ENCODE measurements around the gene TDRD6.
"Not testable (repeated sequence)": the region's sequence is repeated elsewhere in the genome, so short reads cannot be mapped to it uniquely, and the experiment has no call there.

The TDRD6 gene

GRCh38 chr6:46720401-46720800, 32.7 kb downstream of the TDRD6 start:
- Histone ChIP-seq H3K27ac (ENCODE audit: low read length) (no peak overlapping the region), H3K36me3 (ENCODE audit: control insufficient read depth in 1 of 2, insufficient read depth in 2 of 2, low read length in 2 of 2) (no peaks in the 10 kb centered on the region), H3K4me1 (ENCODE audit: control insufficient read depth in 1 of 2, insufficient read depth in 2 of 2, low read length in 2 of 2) (no peaks in the 10 kb centered on the region), H3K9me3 (ENCODE audit: control insufficient read depth in 1 of 2, low read length in 2 of 2) (no peaks in the 10 kb centered on the region), H3K4me3 (ENCODE audit: low read depth in 1 of 2, low read length in 2 of 2) (no peak overlapping the region), H3K27me3 (ENCODE audit: low read depth, low read length) (no peaks in the 10 kb centered on the region)

- H3K9me3 ChIP-seq (ENCODE audit: control insufficient read depth in 1 of 2, low read length in 2 of 2), result no peaks in the 10 kb centered on the region
- no peaks in the 10 kb centered on the region for H3K4me1 ChIP-seq (ENCODE audit: control insufficient read depth in 1 of 2, insufficient read depth in 2 of 2, low read length in 2 of 2)
- no peaks in the 10 kb centered on the region for H3K27me3 ChIP-seq (ENCODE audit: low read depth, low read length)
- no peak overlapping the region for H3K27ac ChIP-seq (ENCODE audit: low read length)
- no peaks in the 10 kb centered on the region for H3K36me3 ChIP-seq (ENCODE audit: control insufficient read depth in 1 of 2, insufficient read depth in 2 of 2, low read length in 2 of 2)
- no peak overlapping the region for H3K4me3 ChIP-seq (ENCODE audit: low read depth in 1 of 2, low read length in 2 of 2)
Measured at GRCh38 chr6:46729787-46730326, 42.2 kb downstream of the TDRD6 start.

DNA sequence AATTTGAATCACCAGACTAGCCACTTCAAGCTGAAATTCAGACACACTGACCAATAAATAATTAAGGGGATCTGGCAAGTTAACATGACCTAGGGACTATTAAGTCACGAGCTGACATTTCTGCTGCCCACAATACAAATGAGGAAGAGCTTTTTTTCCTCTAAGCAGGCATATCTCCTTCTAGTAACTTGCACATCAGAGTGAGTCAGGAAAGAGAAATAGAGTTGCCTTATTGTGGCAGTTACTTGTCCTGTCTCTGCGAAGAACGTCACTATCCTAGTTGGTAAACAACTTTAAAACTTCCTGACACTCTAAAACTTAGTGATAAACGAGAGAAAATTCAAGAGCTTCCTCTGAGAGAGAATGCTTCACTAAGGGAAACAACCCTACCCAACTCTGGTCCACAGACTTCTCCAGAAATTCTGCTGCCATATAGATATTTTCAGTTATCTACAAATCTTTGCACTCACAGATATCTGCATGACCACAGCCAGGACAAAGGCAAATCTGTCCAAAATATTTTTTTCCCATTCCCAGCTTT, 43.3 kb downstream of the TDRD6 start:
- H3K36me3 ChIP-seq (ENCODE audit: control insufficient read depth in 1 of 2, insufficient read depth in 2 of 2, low read length in 2 of 2), result no peaks in the 10 kb centered on the region
- no peaks in the 10 kb centered on the region for H3K9me3 ChIP-seq (ENCODE audit: control insufficient read depth in 1 of 2, low read length in 2 of 2)
- peaks cover 0 to 7% of the 10 kb centered on the region in 2 donors for H3K4me1 ChIP-seq (ENCODE audit: control insufficient read depth in 1 of 2, insufficient read depth in 2 of 2, low read length in 2 of 2)
- H3K4me3 ChIP-seq (ENCODE audit: low read depth in 1 of 2, low read length in 2 of 2), result no peak overlapping the region
- H3K27me3 ChIP-seq (ENCODE audit: low read depth, low read length), result peaks cover 3% of the 10 kb centered on the region
- no peak overlapping the region for H3K27ac ChIP-seq (ENCODE audit: low read length)

- H3K27me3 ChIP-seq (ENCODE audit: low read depth, low read length), result peaks cover 3% of the 10 kb centered on the region
- H3K27ac ChIP-seq (ENCODE audit: low read length), result no peak overlapping the region
- H3K4me1 ChIP-seq (ENCODE audit: control insufficient read depth in 1 of 2, insufficient read depth in 2 of 2, low read length in 2 of 2), result peaks cover 0 to 7% of the 10 kb centered on the region in 2 donors
- no peak overlapping the region for H3K4me3 ChIP-seq (ENCODE audit: low read depth in 1 of 2, low read length in 2 of 2)
- no peaks in the 10 kb centered on the region for H3K9me3 ChIP-seq (ENCODE audit: control insufficient read depth in 1 of 2, low read length in 2 of 2)
- no peaks in the 10 kb centered on the region for H3K36me3 ChIP-seq (ENCODE audit: control insufficient read depth in 1 of 2, insufficient read depth in 2 of 2, low read length in 2 of 2)
Measured at GRCh38 chr6:46733341-46733801, 45.7 kb downstream of the TDRD6 start.

GRCh38 chr6:46734867-46735719, 47.4 kb downstream of the TDRD6 start, which contains the start of gene PLA2G7:
TSS of gene PLA2G7 (minus strand) at chr6:46735375. CDS start at chr6:46722891, 12,484 bp downstream.
- Histone ChIP-seq H3K27me3 (ENCODE audit: low read depth, low read length) (peaks cover 3% of the 10 kb centered on the region), H3K9me3 (ENCODE audit: control insufficient read depth in 1 of 2, low read length in 2 of 2) (no peaks in the 10 kb centered on the region), H3K36me3 (ENCODE audit: control insufficient read depth in 1 of 2, insufficient read depth in 2 of 2, low read length in 2 of 2) (no peaks in the 10 kb centered on the region), H3K27ac (ENCODE audit: low read length) (no peak within 1 kb of the TSS), H3K4me3 (ENCODE audit: low read depth in 1 of 2, low read length in 2 of 2) (peak within 1 kb of the TSS; percentile 44 to 88), H3K4me1 (ENCODE audit: control insufficient read depth in 1 of 2, insufficient read depth in 2 of 2, low read length in 2 of 2) (peaks cover 0 to 7% of the 10 kb centered on the region in 2 donors)

- Histone ChIP-seq H3K4me3 (ENCODE audit: low read depth in 1 of 2, low read length in 2 of 2) (peak overlapping the region; percentile 44 to 88), H3K27me3 (ENCODE audit: low read depth, low read length) (peaks cover 3% of the 10 kb centered on the region), H3K4me1 (ENCODE audit: control insufficient read depth in 1 of 2, insufficient read depth in 2 of 2, low read length in 2 of 2) (peaks cover 0 to 7% of the 10 kb centered on the region in 2 donors), H3K27ac (ENCODE audit: low read length) (no peak overlapping the region), H3K9me3 (ENCODE audit: control insufficient read depth in 1 of 2, low read length in 2 of 2) (no peaks in the 10 kb centered on the region), H3K36me3 (ENCODE audit: control insufficient read depth in 1 of 2, insufficient read depth in 2 of 2, low read length in 2 of 2) (no peaks in the 10 kb centered on the region)
Measured at GRCh38 chr6:46735720-46736031, 48.0 kb downstream of the TDRD6 start.

GRCh38 chr6:46736906-46737305, 49.2 kb downstream of the TDRD6 start:
- Histone ChIP-seq H3K27ac (ENCODE audit: low read length) (no peak overlapping the region), H3K4me1 (ENCODE audit: control insufficient read depth in 1 of 2, insufficient read depth in 2 of 2, low read length in 2 of 2) (peaks cover 0 to 7% of the 10 kb centered on the region in 2 donors), H3K9me3 (ENCODE audit: control insufficient read depth in 1 of 2, low read length in 2 of 2) (no peaks in the 10 kb centered on the region), H3K36me3 (ENCODE audit: control insufficient read depth in 1 of 2, insufficient read depth in 2 of 2, low read length in 2 of 2) (no peaks in the 10 kb centered on the region), H3K27me3 (ENCODE audit: low read depth, low read length) (peaks cover 3% of the 10 kb centered on the region), H3K4me3 (ENCODE audit: low read depth in 1 of 2, low read length in 2 of 2) (no peak overlapping the region)

- no peaks in the 10 kb centered on the region for H3K9me3 ChIP-seq (ENCODE audit: control insufficient read depth in 1 of 2, low read length in 2 of 2)
- H3K27me3 ChIP-seq (ENCODE audit: low read depth, low read length), result no peaks in the 10 kb centered on the region
- H3K27ac ChIP-seq (ENCODE audit: low read length), result no peak overlapping the region
- H3K4me3 ChIP-seq (ENCODE audit: low read depth in 1 of 2, low read length in 2 of 2), result no peak overlapping the region
- no peaks in the 10 kb centered on the region for H3K4me1 ChIP-seq (ENCODE audit: control insufficient read depth in 1 of 2, insufficient read depth in 2 of 2, low read length in 2 of 2)
- no peaks in the 10 kb centered on the region for H3K36me3 ChIP-seq (ENCODE audit: control insufficient read depth in 1 of 2, insufficient read depth in 2 of 2, low read length in 2 of 2)
Measured at GRCh38 chr6:46741482-46741881, 53.8 kb downstream of the TDRD6 start.

GRCh38 chr6:46741910-46742309, 54.2 kb downstream of the TDRD6 start:
- H3K27me3 ChIP-seq (ENCODE audit: low read depth, low read length), result no peaks in the 10 kb centered on the region
- H3K4me3 ChIP-seq (ENCODE audit: low read depth in 1 of 2, low read length in 2 of 2), result no peak overlapping the region
- no peak overlapping the region for H3K27ac ChIP-seq (ENCODE audit: low read length)
- H3K4me1 ChIP-seq (ENCODE audit: control insufficient read depth in 1 of 2, insufficient read depth in 2 of 2, low read length in 2 of 2), result no peaks in the 10 kb centered on the region
- no peaks in the 10 kb centered on the region for H3K36me3 ChIP-seq (ENCODE audit: control insufficient read depth in 1 of 2, insufficient read depth in 2 of 2, low read length in 2 of 2)
- no peaks in the 10 kb centered on the region for H3K9me3 ChIP-seq (ENCODE audit: control insufficient read depth in 1 of 2, low read length in 2 of 2)

DNA sequence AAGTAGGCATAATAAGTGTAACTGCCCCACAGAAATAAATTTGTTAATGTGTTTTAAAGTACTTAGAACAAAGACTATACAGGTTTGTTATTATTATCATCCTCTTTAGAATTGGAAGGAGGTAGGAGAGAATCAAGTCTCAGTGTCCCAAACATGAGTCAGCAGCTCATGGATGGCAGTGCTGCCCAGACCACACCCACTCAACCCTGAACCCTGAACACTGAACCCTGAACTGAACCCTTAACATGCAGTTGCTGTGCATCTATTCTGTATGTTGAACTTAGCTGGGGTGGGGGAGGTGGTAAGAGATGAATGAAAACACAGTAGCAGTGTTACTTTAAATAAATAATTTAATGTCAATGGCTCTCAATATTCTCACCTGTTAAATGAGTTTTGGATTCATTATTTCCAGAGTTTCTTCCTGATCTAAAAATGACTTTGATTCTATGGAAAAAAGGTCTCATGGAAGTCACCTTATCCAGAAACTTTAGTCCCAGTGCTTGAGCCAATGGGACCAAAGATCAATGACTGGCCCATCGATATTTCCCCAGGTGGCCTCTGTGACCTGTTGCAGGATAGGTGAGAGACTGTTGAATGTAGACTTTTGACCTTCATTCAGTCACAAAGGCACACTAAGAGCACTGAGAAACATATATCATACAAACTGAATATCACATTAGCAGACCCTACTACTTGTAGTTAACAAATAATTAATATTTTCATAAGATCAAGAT, 55.9 kb downstream of the TDRD6 start:
- Histone ChIP-seq H3K9me3 (ENCODE audit: control insufficient read depth in 1 of 2, low read length in 2 of 2) (no peaks in the 10 kb centered on the region), H3K27me3 (ENCODE audit: low read depth, low read length) (no peaks in the 10 kb centered on the region), H3K4me1 (ENCODE audit: control insufficient read depth in 1 of 2, insufficient read depth in 2 of 2, low read length in 2 of 2) (no peaks in the 10 kb centered on the region), H3K4me3 (ENCODE audit: low read depth in 1 of 2, low read length in 2 of 2) (no peak overlapping the region), H3K27ac (ENCODE audit: low read length) (no peak overlapping the region), H3K36me3 (ENCODE audit: control insufficient read depth in 1 of 2, insufficient read depth in 2 of 2, low read length in 2 of 2) (no peaks in the 10 kb centered on the region)

DNA sequence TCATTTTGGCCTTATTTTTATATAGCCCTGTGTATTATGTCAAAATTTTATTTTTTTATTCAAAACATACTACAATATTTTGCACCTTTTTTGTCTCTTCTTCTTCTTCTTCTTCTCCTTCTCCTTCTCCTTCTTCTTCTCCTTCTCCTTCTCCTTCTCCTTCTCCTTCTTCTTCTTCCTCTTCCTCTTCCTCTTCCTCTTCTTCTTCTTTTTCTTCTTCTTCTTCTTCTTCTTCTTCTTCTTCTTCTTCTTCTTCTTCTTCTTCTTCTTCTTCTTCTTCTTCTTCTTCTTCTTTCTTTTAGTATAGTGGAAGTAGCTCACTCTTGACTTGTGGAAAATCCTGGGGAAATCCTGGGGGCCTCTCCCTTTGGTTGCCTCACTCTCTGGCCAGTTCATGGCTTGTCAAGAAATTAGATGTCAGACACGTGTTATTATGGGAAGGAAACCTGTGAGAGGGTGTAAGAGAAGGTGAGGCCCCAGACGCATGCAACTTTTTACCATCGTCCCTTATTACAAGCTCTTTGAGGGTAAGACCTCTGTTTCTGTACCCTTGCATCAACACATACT, 56.6 kb downstream of the TDRD6 start:
- not testable (repeated sequence) for H3K27me3 ChIP-seq (ENCODE audit: low read depth, low read length); H3K27ac ChIP-seq (ENCODE audit: low read length); H3K4me3 ChIP-seq (ENCODE audit: low read depth in 1 of 2, low read length in 2 of 2); H3K4me1 ChIP-seq (ENCODE audit: control insufficient read depth in 1 of 2, insufficient read depth in 2 of 2, low read length in 2 of 2); H3K36me3 ChIP-seq (ENCODE audit: control insufficient read depth in 1 of 2, insufficient read depth in 2 of 2, low read length in 2 of 2); H3K9me3 ChIP-seq (ENCODE audit: control insufficient read depth in 1 of 2, low read length in 2 of 2)
